Measurements from ENCODE around the gene RBMS1.

Gene RBMS1

GRCh38 chr2:160332318-160332717 lies 161.3 kb downstream of the RBMS1 start:
- no peak for DNase-seq (ENCODE audit: low read depth)

GRCh38 chr2:160331258-160332025 lies 162.2 kb downstream of the RBMS1 start:
- DNase-seq (ENCODE audit: low read depth): no peak

GRCh38 chr2:160328811-160329527 lies 164.6 kb downstream of the RBMS1 start:
- no peak for DNase-seq (ENCODE audit: low read depth)

- no peak for DNase-seq (ENCODE audit: low read depth)
These were observed 166.8 kb downstream of the RBMS1 start for GRCh38 chr2:160326786-160327185.

GRCh38 chr2:160325418-160325817 lies 168.2 kb downstream of the RBMS1 start:
- no peak for DNase-seq (ENCODE audit: low read depth)

- no peak for DNase-seq (ENCODE audit: low read depth)
These were observed 168.7 kb downstream of the RBMS1 start for GRCh38 chr2:160324917-160325316.

GRCh38 chr2:160324161-160324800 lies 169.3 kb downstream of the RBMS1 start:
- DNase-seq (ENCODE audit: low read depth): peak; percentile 46

- DNase-seq (ENCODE audit: low read depth): no peak
These were observed 171.3 kb downstream of the RBMS1 start for GRCh38 chr2:160322320-160322719.

- no peak for DNase-seq (ENCODE audit: low read depth)
These were observed 172.6 kb downstream of the RBMS1 start for GRCh38 chr2:160321006-160321405.

- DNase-seq (ENCODE audit: low read depth): no peak
These were observed 173.9 kb downstream of the RBMS1 start for GRCh38 chr2:160319700-160320099.

- no peak for DNase-seq (ENCODE audit: low read depth)
These were observed 175.4 kb downstream of the RBMS1 start for GRCh38 chr2:160318218-160318617.

GRCh38 chr2:160317181-160318099 lies 176.2 kb downstream of the RBMS1 start:
- DNase-seq (ENCODE audit: low read depth): peak; percentile 79

- peak; percentile 74 for DNase-seq (ENCODE audit: low read depth)
These were observed 178.3 kb downstream of the RBMS1 start for GRCh38 chr2:160315337-160315736.

GRCh38 chr2:160310118-160310828 lies 183.3 kb downstream of the RBMS1 start:
- DNase-seq (ENCODE audit: low read depth): no peak

- peak; percentile 29 for DNase-seq (ENCODE audit: low read depth)
These were observed 184.0 kb downstream of the RBMS1 start for GRCh38 chr2:160309585-160309984.

- no peak for DNase-seq (ENCODE audit: low read depth)
These were observed 184.7 kb downstream of the RBMS1 start for GRCh38 chr2:160308915-160309314.

GRCh38 chr2:160308476-160308875 lies 185.1 kb downstream of the RBMS1 start:
- DNase-seq (ENCODE audit: low read depth): no peak

- peak; percentile 97 for DNase-seq (ENCODE audit: low read depth)
These were observed 186.6 kb downstream of the RBMS1 start for GRCh38 chr2:160306985-160307384.

GRCh38 chr2:160305081-160305750 lies 188.4 kb downstream of the RBMS1 start:
- peak; percentile 81 for DNase-seq (ENCODE audit: low read depth)

GRCh38 chr2:160303527-160303926 lies 190.1 kb downstream of the RBMS1 start:
- DNase-seq (ENCODE audit: low read depth): no peak

- DNase-seq (ENCODE audit: low read depth): peak; percentile 20
These were observed 190.5 kb downstream of the RBMS1 start for GRCh38 chr2:160303076-160303475.

Data from fibroblast of gingiva (primary cell).